GM08714 (cell line): Measurements from ENCODE around the gene CARD8.
A peak's percentile ranks its signal among the peaks of the same experiment; 100 is the strongest.
"Not testable (repeated sequence)": the region's sequence is repeated elsewhere in the genome, so short reads cannot be mapped to it uniquely, and the experiment has no call there.

Experiments
- H3K4me3 ChIP-seq: fragments of 200-500 bp; sonication (Bioruptor generic); 2 replicates; pipeline ENCODE4 v1.5.1; 2014; ENCODE audit warnings: mild to moderate bottlenecking, low read length, inconsistent platforms
- ZNF274 ChIP-seq: IDR thresholded peaks from 2 replicates; pipeline ENCODE4 v1.6.1; 2012; ENCODE audit warnings: mild to moderate bottlenecking, low read depth, low read length

CARD8 gene, protein sequence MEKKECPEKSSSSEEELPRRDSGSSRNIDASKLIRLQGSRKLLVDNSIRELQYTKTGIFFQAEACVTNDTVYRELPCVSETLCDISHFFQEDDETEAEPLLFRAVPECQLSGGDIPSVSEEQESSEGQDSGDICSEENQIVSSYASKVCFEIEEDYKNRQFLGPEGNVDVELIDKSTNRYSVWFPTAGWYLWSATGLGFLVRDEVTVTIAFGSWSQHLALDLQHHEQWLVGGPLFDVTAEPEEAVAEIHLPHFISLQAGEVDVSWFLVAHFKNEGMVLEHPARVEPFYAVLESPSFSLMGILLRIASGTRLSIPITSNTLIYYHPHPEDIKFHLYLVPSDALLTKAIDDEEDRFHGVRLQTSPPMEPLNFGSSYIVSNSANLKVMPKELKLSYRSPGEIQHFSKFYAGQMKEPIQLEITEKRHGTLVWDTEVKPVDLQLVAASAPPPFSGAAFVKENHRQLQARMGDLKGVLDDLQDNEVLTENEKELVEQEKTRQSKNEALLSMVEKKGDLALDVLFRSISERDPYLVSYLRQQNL

DNA sequence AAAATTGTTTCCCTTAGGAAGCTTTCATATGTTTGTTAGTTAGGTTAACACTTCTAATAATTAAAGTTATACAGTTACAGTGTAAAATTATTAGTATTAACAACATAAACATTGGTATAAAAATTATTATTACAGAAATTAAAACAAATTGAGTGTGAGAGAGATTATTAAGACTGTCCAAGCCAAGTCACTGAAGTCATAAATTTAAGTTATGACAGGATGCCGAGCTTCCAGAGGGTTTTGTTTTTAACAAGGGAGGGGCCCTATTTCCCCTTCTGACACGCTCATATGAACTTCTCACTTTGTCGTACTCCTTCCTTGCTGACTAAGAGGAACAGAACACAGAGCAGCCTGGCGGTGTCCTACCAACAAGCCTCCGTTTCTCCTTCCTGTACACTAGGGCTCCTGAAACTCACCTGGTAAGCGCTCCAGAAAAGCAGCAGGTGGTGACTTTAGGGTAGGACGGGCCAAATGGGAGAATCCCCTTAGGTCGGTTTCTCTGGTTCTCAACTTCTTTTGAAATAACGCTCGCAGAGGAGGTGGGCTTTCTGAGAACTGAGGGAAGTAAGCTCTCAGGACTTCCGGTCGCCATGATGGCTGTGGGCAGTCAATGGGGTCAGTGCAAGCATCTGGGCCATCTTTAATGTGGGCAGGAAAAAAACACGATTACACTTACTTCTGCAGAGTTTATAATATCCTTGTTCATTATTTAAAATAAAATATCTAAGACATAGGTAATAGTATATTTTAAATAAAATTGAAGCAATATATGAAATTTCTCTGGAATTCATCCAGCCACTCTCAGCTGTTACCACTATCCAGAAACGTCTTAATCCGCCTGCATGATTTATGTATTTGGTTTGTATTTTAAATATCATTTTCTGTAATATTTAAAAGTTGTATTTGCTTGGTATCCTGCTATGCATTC, at the start of gene CARD8:
TSS of gene CARD8 (minus strand) at position 537 of the 928 bp plus-strand sequence. CDS start 14,892 bp downstream, outside the sequence.
- TF ChIP-seq ZNF274, result no peak
- peak within 1 kb of the TSS; percentile 71 for H3K4me3 ChIP-seq

- H3K4me3 ChIP-seq, result no peak overlapping the region
- TF ChIP-seq ZNF274, result no peak
Measured at GRCh38 chr19:48303866-48304265, 48.2 kb upstream of the CARD8 start.

- no peak overlapping the region for H3K4me3 ChIP-seq
- TF ChIP-seq ZNF274, result no peak
Measured at GRCh38 chr19:48303367-48303766, 47.7 kb upstream of the CARD8 start.

DNA sequence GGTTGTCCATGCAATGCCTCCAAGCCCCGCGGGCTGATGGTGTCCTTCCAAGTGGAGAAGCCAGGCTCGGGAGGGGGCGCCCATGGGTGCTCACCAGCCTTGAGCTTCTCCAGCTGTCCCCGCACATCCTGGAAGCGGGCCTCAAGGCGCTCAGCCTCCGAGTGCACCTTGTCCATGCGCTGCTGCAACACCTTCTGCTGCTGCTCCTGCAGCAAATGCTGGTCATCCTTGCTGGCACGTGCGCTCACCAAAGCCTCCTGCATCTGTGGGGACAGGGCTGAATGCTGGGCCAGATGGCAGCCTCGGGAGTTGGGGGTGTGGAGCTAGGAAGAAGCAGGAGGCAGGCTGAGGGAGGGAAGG, 46.9 kb upstream of the CARD8 start:
- H3K4me3 ChIP-seq, result no peak overlapping the region
- TF ChIP-seq ZNF274, result no peak

DNA sequence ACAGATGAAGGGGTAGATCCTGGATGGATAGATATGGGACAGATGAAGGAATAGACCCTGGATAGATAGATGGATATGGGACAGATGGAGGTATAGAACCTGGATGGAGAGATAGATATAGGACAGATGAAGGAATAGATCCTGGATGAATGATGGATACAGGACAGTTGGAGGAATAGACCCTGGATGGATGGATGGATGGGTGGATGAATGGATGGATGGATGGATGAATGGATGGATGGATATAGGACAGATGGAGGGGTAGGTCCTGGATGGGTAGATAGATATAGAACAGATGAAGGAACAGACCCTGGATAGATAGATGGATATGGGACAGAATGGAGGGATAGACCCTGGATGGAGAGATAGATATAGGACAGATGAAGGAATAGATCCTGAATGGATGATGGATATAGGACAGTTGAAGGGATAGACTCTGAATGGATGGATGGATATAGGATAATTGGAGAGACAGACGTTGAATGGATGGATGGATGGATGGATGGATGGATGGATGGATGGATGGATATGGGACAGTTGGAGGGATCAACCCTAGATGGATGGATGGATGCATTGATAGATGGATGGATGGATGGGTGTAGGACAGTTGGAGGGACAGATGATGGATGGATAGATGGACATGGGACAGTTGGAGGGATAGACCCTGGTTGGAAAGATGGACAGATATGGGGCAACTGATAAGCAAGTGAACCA, 46.3 kb upstream of the CARD8 start:
- TF ChIP-seq ZNF274, result no peak
- no peak overlapping the region for H3K4me3 ChIP-seq

DNA sequence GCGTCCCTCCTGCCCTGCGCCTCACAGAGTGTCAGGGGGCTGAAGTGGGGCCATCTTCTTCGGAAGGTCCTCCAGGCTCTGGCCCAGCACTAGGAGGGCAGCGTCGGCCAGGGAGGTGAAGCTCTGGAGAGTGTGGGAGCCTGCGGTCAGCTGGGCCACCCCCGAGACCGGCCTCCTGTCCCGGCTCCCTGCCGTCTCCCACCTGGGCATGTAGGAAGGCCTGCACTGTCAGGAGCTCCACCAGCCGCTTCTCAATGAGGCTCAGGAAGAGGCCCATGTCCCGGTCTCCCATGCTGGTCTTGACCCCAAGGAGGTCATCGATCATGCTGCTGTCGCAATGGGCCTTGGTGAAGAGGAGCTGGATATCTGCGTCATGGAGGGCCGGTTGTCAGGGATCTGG, 42.3 kb upstream of the CARD8 start:
- no peak overlapping the region for H3K4me3 ChIP-seq
- TF ChIP-seq ZNF274, result no peak

DNA sequence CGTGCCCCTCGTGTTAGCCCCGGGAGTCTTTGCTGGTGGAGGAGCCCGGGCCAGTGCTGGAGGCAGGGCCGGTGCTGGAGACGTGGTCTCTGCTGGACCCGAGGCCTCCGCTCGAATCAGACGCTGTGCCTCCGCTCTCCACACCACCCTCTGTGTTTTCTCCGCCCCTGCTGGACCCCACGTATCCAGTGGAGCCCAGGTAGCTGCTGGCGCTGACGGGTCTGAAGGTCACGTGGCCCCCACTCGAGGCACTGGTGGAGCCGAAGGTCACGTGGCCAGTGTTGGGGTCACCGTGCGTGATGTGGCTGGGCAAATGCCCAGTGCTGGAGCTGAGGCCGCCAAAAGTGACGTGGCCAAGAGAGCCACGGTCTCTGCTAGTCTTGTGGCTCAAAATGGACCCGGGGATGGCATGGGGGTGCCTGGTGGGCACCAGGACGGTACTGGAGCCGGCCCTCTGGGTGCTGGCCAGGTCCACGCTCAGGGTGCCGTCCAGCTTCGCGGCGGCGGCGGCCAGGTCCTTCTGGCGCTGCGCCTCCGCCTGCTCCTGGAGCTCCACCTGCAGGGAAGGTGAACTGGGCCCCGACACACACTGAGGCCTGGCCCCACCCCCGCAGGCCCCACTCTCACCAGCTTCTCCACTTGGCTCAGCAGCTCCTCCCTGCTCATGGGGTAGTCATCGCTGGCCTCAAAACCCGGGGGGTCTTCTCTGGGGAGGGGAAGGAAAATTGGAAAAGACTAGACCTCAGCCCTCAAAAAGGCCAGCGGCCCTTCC, 41.4 kb upstream of the CARD8 start:
- TF ChIP-seq ZNF274, result no peak
- H3K4me3 ChIP-seq, result no peak overlapping the region

DNA sequence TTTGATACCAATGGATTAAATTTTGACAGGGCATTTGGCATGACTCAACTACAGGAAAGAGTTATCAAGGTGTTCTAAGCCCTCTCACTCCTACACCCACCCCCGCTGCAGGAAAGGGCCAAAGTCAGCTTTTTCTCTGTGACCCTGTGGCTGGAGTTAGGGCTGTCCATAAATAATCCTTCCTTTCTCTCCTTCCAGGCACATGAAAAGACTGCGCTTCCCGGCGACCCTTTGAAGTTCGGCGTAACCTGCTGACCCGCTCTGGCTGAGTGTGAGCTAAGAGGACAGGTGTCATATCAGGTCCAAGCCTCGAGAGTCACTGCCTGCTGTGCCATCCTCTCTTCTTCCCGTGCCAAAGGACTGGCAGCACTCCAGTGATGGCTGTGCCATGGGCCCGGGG, 39.7 kb upstream of the CARD8 start:
- no peak overlapping the region for H3K4me3 ChIP-seq
- no peak for TF ChIP-seq ZNF274

DNA sequence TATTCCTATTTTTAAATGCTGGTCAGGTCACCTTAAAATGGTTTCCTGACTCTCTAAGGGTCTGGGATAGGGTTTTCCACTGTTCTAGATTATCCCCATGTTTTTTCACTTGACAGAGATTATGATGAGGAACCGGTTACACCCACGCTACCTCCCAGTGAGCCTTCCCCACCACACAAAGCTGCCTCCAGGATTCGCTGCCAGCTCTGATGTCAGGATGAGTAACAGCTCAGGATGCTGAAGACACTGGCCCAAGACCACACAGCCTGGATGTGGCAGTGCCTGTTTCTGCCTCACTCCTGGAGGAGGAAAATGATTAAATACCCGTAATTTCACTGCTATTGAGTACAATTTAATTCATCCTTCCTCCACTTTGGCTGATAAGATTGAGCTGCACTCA, 37.1 kb upstream of the CARD8 start:
- no peak overlapping the region for H3K4me3 ChIP-seq

DNA sequence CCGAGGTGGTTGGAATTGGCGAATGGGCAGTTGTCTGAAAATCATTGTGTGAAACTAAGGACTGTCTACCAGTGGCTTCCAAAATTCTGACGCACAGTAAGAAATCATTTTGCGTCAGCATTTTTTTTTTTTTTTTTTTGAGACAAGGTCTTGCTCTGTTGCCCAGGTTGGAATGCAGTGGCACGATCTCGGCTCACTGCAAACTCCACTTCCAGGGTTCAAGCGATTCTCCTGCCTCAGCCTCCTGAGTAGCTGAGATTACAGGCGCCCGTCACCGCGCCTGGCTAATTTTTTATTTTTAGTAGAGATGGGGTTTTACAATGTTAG, 35.7 kb upstream of the CARD8 start:
- not testable (repeated sequence) for H3K4me3 ChIP-seq

More for the DNA sequence above, 37.1 kb upstream of the CARD8 start:
- TF ChIP-seq ZNF274, result no peak

DNA sequence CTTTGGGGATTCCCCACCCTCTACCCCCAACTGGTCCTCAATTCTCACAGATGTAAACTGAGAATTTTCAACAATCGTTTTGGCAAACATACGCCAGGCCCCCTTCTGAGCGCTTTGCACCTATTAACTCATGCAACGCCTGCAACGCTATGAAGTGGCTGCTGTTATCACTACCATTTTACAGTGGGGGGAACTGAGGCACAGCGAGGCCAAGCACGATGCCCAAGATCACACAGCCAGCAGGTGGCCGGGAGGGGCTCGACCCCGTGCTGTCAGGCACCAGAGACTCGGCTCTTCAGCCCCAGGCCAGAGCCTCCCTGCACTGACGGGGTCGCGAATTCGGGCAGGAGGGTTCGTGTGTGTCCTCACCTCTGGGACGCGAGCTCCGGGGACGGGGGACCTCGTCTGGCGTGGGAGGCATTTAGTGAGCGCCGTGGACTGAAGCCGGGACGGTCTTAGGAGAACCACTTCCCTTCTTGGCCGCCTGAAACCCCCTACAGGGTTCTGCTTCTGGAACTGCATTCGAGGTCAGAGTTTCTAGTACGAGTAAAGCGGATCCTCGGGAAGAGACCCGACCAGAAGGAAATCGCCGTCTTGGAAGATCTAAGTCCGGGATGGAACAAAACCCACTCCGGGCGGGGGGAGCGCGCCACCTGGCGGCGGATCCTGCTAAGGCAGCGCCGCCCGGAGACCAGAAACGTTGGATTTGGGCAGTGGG, 35.2 kb upstream of the CARD8 start:
- no peak for TF ChIP-seq ZNF274

DNA sequence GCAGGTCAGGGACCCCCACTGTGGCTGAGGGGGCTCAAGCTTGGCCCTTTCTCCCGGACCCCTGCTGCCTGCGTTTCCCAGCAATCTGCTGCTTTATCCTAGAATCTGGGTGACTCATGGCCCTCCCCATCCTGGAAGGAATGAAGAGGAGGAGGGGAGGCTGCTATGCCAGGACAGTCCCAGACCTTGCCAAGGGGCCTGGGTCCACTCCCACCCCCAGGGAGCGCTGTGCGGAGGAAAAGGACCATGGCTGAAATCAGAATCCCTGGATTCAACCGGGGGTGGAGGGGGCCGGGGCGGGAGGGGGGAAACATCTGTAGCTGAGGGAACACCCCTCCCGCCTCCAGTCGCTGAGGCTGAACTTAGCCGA, 34.7 kb upstream of the CARD8 start:
- no peak overlapping the region for H3K4me3 ChIP-seq
- no peak for TF ChIP-seq ZNF274

More for the DNA sequence above, 35.2 kb upstream of the CARD8 start:
- peak overlapping the region; percentile 62; the same call in 1 of the 2 replicates for H3K4me3 ChIP-seq

DNA sequence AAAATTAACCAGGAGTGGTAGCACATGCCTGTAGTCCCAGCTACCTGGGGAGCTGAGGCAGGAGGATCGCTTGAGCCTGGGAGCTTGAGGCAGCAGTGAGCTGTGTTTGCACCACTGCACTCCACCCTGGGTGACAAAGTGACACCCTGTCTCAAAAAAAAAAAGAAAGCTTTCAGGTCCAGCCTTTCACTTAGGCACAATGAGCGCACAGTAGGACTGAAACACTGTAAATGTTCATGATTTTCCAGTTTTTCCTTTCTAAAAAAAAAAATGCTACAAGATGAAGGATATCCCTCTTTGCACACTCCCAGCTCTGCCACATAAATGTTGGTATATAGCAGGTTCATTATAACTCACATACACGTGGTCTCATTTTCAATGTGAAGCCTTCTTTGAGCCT, 32.0 kb upstream of the CARD8 start:
- no peak overlapping the region for H3K4me3 ChIP-seq
- TF ChIP-seq ZNF274, result no peak

DNA sequence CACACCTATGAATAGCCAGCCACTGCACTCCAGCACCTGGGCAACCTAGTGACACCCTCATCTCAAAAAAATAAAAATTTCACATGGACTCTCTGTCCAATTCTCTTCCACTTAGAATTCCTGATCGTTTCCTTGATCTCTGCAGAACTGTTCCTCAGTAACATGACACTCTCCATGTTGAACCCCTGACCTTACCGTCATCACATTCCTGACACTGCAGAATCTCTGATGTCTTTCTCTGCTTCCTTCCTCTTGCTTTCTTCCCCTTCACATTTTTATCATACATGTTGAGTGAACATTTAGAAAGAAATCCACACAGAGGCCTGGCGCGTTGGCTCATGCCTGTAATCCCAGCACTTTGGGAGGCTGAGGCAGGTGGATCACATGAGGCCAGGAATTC, 29.2 kb upstream of the CARD8 start:
- TF ChIP-seq ZNF274, result no peak
- no peak overlapping the region for H3K4me3 ChIP-seq
